Gastroesophageal sphincter (tissue), 3 donors: ENCODE measurements around the gene CD276.

Experiments used
- EP300 ChIP-seq: sonication (generic); formaldehyde crosslinking; IDR thresholded peaks from one replicate; pipeline ENCODE4 v1.6.1; 2017; ENCODE audit warnings: antibody characterized with exemption, mild to moderate bottlenecking
- POLR2A ChIP-seq, 2 donors: fragments of 450-650 bp; IDR thresholded peaks; one replicate each; pipeline ENCODE4 v1.6.1; 2017; ENCODE audit warnings: antibody characterized with exemption in 2 of 2, mild to moderate bottlenecking in 2 of 2, moderate library complexity in 1 of 2
- POLR2AphosphoS5 ChIP-seq: sonication (generic); formaldehyde crosslinking; IDR thresholded peaks from one replicate; pipeline ENCODE4 v1.6.1; 2017; ENCODE audit warnings: antibody characterized with exemption
- TF ChIP-seq, protein P1 (sequence below), 4 experiments: fragments of 200-600 bp in 2 of 4; fragments of 450-650 bp in 2 of 4; sonication (generic) in 1 of 4; IDR thresholded peaks; one replicate each; pipeline ENCODE4 v1.5.1; 2017 to 2019; ENCODE audit warnings: antibody characterized with exemption in 4 of 4, mild to moderate bottlenecking in 2 of 4, moderate library complexity in 2 of 4

DNA sequence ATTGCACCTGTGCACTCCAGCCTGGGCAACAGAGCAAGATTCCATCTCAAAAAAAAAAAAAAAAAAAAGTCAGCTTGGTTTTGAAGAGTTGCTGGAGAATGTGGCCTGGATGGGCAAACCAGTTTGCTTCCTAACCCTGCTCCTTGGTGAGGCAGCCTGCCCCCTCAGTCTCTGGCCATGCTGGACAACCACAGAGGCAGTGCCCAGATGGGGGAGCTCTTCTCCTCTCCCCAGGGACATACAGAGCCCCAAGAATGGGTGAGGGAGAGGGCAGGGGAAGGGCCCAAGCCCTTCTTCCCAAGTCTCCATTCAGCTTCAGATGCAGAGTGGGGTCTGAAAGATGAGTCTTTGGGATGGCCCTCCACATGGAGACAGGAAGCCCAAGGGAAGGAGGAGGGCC, 27.9 kb downstream of the CD276 start:
- TF ChIP-seq, protein P1, sequence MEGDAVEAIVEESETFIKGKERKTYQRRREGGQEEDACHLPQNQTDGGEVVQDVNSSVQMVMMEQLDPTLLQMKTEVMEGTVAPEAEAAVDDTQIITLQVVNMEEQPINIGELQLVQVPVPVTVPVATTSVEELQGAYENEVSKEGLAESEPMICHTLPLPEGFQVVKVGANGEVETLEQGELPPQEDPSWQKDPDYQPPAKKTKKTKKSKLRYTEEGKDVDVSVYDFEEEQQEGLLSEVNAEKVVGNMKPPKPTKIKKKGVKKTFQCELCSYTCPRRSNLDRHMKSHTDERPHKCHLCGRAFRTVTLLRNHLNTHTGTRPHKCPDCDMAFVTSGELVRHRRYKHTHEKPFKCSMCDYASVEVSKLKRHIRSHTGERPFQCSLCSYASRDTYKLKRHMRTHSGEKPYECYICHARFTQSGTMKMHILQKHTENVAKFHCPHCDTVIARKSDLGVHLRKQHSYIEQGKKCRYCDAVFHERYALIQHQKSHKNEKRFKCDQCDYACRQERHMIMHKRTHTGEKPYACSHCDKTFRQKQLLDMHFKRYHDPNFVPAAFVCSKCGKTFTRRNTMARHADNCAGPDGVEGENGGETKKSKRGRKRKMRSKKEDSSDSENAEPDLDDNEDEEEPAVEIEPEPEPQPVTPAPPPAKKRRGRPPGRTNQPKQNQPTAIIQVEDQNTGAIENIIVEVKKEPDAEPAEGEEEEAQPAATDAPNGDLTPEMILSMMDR (IDR thresholded peaks at IDR 0.05), result no peak
- TF ChIP-seq POLR2A (IDR thresholded peaks at IDR 0.05) (no peak), POLR2AphosphoS5 (no peak), EP300 (no peak)
